GM20000 (cell line): ENCODE results near the gene UFC1.
"Not testable (repeated sequence)": the region's sequence is repeated elsewhere in the genome, so short reads cannot be mapped to it uniquely, and the experiment has no call there.

Source experiments
- DNase-seq: peaks from one replicate; pipeline ENCODE4 v3.0.0; 2012; ENCODE audit warnings: low spot score
- TF ChIP-seq, protein P1 (sequence below): IDR thresholded peaks from 2 replicates; pipeline ENCODE4 v1.5.1; 2012; ENCODE audit warnings: mild to moderate bottlenecking, control low read depth; ENCODE audit errors: extremely low read depth, missing control alignments

UFC1 gene

DNA sequence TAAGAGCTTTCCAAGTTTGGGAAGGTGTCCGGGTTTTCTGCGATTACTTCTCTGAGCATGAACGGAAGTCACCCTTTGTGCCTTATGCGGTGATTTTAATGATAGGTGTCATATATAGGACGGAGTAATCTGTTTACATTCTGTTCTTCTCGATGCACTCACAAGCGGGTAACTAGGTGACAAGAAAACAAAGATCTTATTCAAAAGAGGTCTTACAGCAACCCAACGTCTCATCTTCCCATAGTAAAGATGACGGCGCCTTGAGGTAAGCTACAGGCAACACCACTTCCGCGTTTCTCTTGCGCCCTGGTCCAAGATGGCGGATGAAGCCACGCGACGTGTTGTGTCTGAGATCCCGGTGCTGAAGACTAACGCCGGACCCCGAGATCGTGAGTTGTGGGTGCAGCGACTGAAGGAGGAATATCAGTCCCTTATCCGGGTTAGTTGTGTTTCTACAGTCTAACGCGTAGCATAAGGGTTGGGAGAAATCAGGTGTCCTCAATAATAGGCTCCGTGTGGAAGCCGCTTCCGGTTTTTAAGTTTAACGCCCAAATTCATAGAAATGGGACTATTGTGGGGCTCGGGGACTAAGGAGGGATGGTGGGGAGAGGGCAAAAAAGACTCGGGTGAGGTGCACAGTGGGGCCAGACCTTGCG, at the start of gene UFC1:
Gene UFC1 (plus strand): TSS at position 297 of the 656 bp plus-strand sequence. CDS start 20 bp downstream, at position 317.
- TF ChIP-seq, protein P1, sequence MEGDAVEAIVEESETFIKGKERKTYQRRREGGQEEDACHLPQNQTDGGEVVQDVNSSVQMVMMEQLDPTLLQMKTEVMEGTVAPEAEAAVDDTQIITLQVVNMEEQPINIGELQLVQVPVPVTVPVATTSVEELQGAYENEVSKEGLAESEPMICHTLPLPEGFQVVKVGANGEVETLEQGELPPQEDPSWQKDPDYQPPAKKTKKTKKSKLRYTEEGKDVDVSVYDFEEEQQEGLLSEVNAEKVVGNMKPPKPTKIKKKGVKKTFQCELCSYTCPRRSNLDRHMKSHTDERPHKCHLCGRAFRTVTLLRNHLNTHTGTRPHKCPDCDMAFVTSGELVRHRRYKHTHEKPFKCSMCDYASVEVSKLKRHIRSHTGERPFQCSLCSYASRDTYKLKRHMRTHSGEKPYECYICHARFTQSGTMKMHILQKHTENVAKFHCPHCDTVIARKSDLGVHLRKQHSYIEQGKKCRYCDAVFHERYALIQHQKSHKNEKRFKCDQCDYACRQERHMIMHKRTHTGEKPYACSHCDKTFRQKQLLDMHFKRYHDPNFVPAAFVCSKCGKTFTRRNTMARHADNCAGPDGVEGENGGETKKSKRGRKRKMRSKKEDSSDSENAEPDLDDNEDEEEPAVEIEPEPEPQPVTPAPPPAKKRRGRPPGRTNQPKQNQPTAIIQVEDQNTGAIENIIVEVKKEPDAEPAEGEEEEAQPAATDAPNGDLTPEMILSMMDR = no peak
- peak; percentile 88 for DNase-seq

GRCh38 chr1:161106431-161106830, 47.3 kb upstream of the UFC1 start:
- TF ChIP-seq, protein P1 = no peak
- DNase-seq = no peak

- no peak for DNase-seq
- TF ChIP-seq, protein P1 = no peak
Measured at GRCh38 chr1:161111117-161111516, 42.7 kb upstream of the UFC1 start.

DNA sequence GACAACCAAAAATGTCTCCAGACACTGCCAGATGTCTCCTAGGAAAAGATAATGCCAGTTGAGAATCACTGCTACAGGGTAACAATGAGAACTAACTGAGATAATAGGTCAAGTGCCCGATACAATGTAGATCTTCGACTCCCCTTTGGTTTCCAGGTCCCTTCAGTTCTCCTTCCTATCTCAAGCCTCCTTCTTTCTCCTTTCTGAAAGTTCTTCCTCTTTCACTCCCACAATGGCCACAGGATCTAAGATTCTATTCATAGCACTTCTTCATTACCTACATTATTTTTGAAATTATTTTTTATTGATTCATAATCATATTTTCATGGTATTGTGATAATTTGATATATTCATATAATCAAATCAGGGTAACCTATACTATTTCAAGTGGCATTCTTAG, 42.3 kb upstream of the UFC1 start:
- no peak for DNase-seq
- TF ChIP-seq, protein P1 = no peak

GRCh38 chr1:161113915-161114314, 39.9 kb upstream of the UFC1 start:
- no peak for DNase-seq
- TF ChIP-seq, protein P1 = no peak

DNA sequence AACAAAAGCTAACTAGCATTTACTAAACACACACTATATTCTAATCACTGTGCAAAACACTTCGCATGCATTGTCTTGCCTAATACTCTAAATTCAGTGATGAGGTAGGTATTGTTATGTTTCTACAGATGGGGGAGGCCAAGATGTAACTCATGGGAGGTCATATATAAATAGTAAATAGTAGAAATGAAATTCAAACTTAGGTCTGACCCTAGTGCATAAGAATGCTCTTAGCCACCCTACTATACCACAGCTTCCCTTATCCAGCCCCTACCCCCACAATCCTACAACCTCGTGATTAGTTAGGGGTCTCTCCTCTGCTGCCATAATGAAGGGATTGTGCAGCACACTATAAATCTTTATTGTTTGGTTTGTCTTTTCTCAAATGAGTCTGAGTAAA, 39.2 kb upstream of the UFC1 start:
- TF ChIP-seq, protein P1 = no peak
- no peak for DNase-seq

GRCh38 chr1:161115132-161115711, 38.6 kb upstream of the UFC1 start:
- TF ChIP-seq, protein P1 = no peak
- DNase-seq = no peak

DNA sequence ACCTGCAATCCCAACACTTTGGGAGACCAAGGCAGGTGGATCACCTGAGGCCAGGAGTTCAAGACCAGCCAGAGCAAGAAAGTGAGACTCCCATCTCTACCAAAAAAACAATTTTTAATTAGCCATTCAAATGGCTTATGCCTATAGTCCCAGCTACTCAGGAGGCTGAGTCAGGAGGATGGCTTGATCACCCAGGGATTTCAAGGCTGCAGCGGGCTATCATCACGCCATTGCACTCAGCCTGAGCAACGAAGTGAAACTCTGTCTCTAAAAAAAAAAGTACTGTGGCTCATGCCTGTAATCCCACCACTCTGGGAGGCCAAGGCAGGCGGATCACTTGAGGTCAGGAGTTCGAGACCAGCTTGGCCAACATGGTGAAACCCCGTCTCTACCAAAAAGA, 37.8 kb upstream of the UFC1 start:
- DNase-seq = not testable (repeated sequence)
